GM18867 (cell line): ENCODE data around the gene SUSD2.
"Not testable (repeated sequence)": the region's sequence is repeated elsewhere in the genome, so short reads cannot be mapped to it uniquely, and the experiment has no call there.

Experiments used
- ATAC-seq: cut with Tn5 transposase; IDR thresholded peaks from one replicate; pipeline ENCODE4 v1.9.1; 2021; ENCODE audit warnings: mild to moderate bottlenecking, moderate library complexity; ENCODE audit not compliant: unreplicated experiment

Gene SUSD2

DNA sequence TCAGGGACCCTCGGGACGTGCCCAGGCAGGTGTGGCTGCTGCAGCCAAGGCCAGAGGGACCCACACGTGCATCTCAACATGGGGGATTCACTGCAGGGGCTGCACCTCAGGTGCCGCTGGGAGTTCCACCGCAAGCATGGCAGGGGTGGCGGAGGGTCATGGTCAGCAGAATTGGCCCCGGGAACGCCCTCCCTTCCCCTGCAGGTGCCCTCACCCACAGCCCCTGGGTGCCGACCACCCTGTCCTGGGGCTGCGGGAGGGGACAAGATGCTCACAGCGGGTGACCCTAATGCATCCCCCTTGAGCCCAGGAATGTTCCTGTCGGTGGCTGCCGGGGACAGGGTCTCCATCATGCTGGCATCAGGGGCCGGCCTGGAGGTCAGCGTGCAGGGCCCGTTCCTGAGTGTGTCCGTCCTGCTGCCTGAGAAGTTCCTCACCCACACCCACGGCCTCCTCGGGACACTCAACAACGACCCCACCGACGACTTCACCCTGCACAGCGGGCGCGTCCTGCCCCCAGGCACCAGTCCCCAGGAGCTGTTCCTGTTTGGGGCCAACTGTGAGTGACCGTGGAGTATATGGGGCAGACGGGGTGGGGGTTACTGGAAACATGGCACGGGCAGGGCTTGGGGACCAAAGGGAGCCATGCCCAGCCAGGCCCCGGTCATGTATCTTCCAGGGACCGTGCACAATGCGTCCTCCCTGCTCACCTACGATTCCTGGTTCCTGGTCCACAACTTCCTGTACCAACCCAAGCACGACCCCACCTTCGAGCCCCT, 5.8 kb downstream of the SUSD2 start:
- no peak for ATAC-seq

DNA sequence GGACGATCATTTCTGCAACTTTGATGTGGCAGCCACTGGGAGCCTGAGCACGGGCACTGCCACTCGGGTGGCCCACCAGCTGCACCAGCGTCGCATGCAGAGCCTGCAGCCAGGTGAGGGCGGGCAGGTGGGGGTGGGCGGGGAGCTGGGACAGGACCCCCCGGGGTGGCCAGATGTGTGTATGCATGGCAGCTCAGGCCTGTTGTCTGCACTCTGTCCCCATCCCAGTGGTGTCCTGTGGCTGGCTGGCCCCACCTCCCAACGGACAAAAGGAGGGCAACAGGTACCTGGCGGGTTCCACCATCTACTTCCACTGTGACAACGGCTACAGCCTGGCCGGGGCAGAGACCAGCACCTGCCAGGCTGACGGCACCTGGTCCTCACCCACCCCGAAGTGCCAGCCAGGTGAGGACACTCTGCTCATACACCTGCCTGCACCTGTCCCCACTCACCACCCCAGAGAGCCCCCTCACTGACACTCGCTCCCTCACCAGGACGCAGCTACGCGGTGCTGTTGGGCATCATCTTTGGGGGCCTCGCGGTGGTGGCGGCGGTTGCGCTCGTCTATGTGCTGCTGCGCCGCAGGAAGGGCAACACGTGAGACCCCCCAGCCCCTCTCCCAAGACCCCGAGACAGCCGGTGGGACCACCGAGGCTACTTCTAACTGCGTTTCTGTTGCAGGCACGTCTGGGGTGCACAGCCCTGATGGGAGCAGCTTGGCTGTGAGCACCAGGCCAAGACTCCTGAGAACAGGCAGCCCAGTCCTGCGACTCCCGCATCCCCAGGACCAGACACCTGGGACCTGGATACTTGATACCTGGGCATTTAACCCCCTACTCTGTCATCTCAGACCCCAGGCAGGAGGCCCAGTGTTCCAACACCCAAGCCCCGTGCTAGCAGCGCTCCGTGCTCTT, 6.7 kb downstream of the SUSD2 start:
- ATAC-seq: no peak

DNA sequence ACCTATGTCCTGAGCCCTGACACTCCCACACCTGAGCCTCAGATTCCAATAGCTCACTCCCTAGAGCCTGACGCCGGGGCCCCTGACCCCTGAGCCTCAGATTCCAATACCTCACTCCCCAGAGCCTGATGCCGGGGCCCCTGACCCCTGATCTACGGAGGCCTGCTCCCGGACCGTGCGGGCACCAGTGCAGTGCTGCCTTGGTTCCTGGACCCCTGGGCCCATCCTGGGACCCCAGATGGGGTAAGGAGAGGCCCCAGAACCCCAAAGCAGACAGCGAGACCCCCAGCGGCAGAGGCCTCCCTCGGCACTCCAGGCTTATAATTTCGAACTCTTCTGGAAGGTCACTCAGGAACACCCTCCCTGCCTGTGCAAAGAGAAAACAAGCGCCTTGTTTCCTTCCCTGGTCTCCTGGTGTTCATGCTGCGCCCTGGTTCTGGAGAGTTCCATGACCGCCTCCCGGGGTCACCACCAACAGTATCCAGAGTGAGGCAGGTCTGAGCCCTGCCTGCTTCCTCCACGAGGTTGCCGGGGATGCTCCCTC, 7.5 kb downstream of the SUSD2 start:
- no peak for ATAC-seq

DNA sequence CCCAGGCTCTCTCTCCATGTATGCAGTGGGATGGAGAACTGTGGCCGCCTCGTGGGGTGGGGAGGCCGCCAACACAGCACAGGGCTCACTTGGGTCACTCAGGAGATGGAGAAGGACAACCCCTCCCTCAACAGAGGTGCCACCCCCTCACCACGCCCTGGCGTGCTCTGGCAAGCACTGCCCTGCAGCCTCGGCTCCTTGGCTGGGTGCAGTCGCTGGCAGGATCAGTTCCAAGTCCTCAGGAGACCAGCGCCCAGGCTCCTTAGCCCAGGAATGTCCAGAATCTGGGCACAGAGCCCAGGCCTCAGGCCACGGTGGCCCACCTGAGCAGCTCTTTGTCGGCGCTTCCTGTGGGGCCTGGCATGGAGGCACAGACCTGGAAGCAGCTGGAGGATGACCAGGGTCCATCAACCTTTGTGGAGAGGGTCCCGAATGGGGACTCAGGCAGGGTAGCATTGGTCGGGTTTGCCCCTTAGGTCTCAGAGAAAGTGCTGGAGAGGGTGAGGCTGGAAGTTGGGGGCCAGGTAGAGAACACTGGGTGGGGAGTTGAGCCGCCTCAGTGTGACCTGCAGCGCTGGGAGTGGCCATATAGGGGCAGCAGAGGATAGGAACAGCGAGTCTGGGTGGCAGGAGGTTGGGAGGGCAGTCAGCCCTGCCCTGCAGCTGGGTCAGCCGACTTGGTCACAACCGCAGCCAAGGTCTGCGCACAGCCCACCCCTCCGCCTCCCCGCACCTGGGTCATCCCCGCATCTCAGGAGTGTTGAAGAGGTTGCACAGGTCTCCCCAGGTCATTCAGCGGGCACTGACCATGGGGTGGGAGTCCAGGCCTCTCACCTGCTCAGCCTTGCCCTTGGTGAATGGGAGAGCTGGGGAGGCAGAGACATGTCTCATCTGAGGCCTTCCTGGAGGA, 8.2 kb downstream of the SUSD2 start:
- ATAC-seq: no peak

DNA sequence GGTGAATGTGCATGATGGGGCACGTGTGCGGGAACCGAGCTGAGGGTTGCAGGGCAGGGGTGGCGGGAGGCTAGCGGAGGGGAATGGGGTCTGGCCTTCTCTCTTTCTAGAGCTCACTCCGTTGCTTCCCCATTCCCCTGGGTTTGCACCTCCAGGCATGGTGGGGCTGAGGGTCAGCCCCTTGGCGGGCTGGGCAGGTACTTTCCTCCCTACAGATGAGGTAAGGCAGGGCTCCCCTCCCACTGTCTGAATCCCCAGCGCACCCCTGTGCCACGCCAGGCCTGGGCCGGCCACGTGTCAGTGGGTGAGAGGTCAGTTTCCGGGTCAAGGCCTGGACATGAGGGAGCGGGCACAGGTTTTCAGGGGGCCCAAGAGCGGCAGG, 8.9 kb downstream of the SUSD2 start:
- no peak for ATAC-seq

DNA sequence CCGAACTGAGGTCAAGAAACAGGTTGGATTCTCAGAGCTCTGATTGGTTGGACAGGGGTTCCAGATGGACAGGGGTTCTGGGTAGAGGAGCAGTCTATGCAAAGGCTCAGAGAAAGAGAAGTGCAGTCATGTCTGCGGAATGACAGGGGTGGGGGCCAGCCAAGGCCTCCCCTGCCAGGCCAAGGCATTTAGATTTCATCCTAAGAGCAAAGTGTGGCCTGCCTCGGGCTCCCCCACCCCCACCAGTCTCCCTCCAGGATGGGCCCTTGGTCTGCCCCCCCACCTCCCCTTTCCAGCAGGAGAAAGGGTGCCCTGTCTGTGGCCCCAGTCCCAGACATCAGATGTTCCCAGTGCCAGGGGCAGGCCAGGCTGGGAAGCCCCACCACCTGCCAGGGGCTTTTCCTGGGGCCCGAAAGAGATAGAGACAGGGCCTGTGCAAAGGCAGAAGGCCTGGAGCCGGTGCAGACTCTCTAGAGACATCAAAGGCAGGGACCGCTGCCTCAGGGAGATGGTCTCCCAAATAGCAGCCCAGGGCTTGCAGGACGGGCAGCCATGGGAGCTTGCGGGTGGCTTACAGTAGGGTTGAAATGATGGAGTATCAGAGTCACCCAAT, 9.4 kb downstream of the SUSD2 start:
- no peak for ATAC-seq

DNA sequence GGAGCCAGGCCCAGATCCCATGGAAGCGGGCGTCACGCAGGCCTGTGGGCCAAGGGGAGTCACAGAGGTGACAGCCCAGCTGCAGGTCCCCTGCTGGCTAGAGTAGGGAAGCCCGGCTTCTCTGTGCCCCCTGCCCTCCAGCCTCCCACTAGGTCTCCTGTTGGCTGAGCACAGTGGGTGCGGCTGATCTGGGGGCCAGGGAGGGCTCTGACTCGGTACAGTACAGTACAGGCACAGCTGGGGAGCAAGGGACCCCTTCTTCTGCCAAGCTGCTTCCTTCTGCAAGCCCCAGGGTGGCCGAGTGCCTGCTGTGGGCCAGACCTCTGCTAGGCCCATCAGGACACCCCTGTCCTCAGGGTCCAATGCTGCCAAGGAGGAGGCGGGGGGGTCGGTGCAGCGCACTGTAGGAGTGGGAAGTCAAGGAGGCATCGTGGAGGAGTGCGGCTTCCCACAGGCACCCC, 10.1 kb downstream of the SUSD2 start:
- ATAC-seq: no peak

DNA sequence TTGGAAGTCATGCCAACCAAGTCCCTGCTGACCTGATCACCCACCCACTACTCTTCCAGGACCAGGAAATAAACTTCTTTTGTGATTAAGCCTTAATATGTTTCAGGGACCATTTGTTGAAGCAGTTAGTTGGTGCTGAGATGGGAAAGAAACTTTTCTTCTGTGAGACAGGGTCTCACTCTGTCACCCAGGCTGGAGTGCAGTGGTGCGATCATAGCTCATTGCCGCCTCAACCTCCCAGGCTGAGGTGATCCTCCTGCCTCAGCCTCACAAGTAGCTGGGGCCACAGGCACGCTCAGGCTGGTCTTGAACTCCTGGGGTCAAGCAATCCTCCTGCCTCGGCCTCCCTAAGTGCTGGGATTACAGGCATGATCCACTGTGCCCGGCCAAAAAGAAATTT, 10.6 kb downstream of the SUSD2 start:
- no peak for ATAC-seq

DNA sequence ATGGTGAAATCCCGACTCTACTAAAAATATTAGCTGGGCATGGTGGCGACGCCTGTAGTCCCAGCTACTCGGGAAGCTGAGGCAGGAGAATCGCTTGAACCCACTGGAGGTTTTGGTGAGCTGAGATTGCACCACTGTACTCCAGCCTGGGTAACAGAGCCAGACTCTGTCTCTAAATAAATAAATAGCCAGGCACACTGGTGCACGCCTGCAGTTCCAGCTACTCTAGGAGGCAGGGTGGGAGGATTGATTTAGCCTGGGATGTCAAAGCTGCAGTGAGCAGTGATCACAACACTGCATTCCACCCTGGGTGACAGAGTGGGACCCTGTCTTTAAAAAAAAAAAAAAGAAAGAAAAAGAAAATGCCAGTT, 17.4 kb downstream of the SUSD2 start:
- ATAC-seq: no peak

DNA sequence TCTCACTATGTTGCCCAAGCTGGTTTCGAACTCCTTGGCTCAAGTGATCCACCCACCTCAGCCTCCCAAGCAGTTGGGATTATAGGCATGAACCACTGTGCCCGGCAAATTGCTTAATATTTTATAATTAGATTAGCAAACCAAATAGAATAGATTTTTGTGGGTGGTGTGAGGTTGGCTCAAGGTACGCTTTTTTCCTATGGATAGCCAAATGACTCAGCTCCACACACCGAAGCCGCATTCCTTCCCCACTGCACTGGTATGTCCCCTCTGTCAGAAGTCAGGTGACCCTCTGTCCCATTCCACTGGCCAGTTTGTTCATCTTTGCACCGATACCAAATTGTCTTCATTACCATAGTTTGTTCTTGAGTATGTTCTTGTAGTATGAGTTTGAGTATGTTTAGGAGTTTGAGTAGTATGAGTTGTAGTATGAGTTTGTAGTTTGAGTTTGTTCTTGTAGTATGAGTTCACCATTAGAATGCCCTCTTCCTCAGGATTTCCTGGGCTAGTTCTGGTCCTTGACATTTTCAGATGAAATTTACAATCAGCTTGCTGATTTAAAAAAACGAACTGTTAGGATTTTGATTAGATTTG, 19.4 kb downstream of the SUSD2 start:
- no peak for ATAC-seq

DNA sequence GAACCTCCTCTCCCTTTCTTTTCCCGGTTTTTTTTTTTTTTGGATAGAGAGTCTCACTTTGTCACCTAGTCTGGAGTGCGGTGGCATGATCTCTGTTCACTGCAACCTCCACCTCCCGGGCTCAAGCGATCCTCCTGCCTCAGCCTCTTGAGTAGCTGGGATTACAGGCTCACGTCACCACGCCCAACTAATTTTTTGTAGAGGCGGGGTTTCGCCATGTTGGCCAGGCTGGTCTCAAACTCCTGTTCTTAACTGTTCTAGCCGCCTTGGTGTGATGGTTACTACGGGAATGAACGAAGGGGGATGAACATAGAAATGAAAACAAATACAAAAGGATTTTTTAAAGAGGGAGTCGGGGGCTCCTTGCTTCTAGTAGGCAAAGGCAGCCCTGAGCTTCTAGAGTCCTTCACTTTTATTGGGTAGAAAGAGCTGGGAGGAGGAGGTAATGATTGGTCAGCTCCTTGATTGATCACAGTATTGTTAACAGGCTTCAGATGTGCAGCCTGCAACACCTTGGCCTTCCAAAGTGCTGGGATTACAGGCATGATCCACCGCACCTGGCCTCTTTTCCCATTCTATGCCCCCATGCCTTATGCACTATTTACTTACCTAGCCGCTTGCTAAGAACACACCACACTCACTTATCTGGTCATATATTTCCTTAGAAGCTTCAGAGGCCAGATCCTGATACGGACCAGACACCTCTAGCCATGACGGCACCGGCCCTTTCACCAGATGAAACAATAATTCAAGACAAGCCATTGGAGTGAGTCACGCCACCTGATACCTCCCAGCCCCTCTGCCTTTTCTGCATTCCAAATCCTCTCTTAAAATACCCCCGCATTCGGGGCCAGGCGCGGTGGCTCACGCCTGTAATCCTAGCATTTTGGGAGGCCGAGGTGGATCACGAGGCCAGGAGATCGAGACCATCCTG, 20.7 kb downstream of the SUSD2 start:
- ATAC-seq: no peak

DNA sequence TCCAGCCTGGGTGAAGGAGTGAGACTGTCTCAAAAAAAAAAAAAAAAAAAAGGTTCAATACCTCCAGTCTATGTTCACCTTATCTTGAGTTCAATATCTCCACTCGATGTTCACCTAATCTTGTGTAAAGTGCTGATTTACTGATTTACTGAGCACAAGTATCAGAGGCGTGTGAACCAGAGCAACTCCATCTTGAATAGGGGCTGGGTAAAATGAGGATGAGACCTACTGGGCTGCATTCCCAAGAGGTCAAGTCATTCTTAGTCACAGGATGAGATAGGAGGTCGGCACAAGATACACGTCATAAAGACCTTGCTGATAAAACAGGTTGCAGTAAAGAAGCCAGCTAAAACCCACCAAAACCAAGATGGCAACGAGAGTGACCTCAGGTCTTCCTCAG, 22.6 kb downstream of the SUSD2 start:
- not testable (repeated sequence) for ATAC-seq

DNA sequence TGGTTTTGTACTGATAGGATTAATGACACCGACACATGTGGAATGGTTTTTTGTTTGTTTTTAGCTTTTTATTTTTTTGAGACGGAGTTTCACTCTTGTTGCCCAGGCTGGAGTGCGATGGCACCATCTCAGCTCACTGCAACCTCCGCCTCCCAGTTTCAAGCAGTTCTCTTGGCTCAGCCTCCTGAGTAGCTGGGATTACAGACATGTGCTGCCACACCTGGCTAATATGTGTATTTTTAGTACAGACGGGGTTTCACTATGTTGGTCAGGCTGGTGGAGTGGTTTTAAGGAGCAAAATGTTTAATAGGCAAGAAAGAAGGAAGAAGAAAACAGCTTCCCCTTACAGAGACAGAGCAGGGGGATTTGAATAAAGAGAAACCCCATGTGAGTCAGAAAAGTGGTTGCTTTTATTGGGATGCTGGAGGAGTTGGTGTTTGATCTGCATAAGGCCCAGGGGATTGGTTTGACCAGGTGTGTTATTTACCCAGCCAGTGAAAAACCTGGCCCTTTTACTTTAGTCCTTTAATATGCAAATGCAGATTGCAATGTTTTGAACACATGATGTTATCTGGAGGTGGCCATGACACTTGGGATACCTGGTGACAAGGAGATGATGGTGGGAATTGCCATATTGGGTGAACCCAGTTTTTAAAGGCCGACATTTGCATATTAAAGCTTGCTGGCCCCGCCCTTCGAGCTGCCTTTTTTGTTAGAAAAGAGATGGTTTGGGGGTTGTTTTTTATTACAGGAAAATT, 24.3 kb downstream of the SUSD2 start:
- no peak for ATAC-seq

DNA sequence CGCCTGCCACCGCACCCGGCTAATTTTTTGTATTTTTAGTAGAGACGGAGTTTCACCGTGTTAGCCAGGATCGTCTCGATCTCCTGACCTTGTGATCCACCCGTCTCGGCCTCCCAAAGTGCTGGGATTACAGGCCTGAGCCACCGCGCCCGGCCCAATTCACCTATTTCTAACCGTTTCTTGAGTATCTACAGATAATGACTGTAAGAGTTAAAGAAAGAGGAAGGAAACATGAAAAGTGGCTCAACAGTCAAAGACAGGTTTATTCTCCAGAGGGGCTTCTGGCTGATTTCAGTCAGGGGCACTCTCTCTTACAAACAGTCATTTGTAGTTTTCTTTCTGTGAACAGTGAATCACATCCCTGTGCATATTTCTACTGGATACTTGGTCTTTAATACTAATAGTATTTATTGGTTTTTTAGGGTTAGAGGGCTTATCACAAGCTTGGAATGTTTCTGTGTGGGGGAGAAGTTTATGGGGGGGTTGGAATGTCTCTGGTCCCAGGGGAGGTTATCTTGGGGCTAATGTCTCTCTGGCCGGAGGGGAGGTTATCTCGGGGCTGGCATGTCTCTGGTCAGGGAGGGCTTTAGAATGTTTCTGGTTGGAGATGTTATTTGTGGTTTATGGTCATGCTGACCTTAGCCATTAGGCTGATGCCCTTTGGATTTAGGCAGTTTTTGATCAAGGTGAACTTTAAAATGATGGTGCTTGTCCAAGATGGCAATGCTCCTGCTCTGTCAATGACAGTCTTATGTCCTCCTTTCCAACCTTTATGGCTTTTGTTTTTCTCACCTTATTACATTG, 25.4 kb downstream of the SUSD2 start:
- ATAC-seq: not testable (repeated sequence)

DNA sequence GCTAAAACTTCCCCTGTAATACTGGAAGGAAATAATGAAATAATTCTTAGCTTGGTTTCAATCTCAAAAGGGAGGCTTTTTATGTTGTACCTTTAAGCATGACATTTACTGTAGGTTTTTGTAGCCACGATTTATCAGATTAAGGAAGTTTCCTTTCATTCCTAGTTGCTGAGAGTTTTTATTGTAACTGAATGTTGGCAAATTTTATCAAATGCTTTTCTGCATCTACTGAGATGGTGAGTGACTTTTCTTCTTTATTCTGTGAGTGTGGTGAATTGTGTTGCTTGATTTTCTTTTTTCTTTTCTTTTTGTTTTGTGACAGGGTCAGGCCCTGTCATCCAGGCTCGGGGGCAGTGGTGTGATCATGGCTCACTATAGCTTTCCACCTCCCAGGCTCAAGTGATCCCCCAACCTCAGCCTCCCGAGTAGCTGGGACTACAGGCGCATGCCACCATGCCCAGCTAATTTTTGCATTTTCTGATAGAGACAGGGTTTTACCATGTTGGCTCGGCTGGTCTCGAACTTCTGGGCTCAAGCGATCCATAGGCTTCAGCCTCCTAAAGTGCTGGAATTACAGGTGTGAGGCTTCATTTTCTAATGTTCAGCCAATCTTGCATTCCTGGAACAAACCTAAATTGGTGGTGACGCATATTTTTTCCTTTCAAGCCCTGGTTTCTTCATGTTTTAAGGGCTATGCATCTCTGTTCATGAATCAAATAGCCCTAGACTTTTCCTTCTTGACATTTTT, 26.2 kb downstream of the SUSD2 start:
- no peak for ATAC-seq

DNA sequence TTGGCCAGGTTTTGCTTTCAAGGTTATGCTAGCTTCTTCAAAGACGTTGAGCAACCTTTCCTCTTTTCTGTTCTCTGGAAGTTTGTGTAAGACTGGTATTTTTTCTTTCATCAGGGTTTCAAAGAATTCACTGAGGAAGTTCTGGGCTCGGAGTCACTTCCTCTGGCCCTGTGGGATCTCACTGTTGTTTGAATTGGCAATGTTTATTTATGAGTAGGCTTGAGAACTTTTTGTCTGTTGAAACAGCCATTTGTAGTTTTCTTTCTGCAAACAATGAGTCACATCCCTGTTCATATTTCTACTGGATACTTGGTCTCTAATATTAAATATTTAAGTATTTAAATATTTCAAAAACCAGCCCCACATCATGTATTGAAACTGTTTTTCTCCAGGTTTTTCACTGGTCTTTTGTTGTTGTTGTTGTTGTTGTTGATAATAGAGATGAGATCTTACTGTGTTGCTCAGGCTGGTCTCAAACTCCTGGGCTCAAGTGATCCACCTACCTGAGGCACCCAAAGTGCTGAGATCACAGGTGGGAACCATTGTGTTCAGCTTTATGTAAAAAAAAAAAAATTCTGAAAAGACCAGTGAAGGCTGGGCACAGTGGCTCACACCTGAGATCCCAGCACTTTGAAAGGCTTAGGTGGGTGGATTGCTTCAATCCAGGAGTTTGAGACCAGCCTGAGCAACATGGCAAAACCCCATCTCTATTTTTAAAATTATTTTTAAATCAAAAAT, 26.9 kb downstream of the SUSD2 start:
- no peak for ATAC-seq
